GM18951 (cell line): ENCODE data around the gene FALEC.
A peak's percentile ranks its signal among the peaks of the same experiment; 100 is the strongest.

ENCODE experiments used
- POLR2A ChIP-seq: IDR thresholded peaks from 4 replicates; pipeline ENCODE4 v1.6.1; 2011; ENCODE audit warnings: mild to moderate bottlenecking; ENCODE audit not compliant: insufficient read length, insufficient read depth; ENCODE audit errors: extremely low read depth
- in situ Hi-C: fragments of 300-500 bp; cut with MboI; formaldehyde crosslinking; loops from one replicate; pipeline ENCODE4 v1.12.0; 2022; ENCODE audit warnings: low sequenced_read_pairs, mixed read lengths, inconsistent platforms; ENCODE audit not compliant: unreplicated experiment

Gene FALEC

DNA sequence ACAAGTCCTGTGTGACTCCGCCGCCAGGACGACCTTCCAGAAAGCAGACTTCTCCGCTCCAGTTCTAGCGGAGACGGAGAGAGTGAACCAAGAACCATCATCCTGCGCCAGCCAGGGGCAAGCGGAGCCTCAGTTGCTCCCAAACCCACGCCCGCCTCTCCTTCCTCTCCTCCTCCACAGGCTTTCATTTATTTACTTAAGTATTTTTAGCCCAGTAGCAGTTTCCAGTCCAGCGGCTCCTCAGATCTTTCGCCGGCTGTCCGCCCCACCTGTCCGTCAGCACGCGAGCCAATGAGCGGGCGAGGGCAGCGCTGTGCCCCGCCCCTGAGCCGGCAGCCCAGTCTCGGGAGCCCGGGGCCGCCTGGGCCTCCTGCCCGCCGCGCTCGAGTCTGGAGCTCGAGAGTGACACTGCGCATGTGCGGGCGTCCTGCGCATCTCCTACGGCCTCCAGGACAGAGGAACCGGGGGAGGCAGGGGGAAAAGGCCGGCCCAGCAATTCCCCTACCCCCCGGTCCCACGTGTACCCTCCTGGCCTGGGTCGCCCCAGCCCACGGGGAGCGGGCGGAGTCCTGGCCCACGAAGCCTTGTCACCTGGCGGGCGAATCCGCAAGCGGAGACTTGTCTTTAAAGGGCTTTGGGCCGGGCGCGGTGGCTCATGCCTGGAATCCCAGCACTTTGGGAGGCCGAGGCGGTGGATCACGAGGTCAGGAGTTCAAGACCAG, at the start of gene FALEC:
TSS of gene FALEC (plus strand) at position 425 of the 722 bp plus-strand sequence.
- TF ChIP-seq POLR2A: peak; percentile 66
- in situ Hi-C loops: no loop called here

GRCh38 chr1:150466964-150467363, 48.6 kb upstream of the FALEC start:
- no peak for TF ChIP-seq POLR2A
- in situ Hi-C loops: no loop called here

DNA sequence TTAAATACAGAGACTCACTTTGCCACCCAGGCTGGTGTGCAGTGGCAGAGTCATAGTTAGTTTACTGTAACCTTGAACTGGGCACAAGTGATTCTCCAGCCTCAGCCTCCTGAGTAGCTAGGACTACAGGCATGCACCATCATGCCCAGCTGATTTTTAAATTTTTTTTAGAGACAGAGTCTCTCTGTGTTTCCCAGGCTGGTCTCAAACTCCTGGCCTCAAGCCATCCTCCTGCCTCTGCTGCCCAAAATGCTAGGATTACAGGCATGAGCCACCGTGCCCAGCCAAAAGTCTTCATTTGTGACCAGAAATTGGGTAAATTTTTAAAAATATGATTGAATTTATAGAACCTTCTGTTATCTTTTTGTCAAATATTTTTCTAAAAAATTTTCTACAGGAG, 46.3 kb upstream of the FALEC start:
- TF ChIP-seq POLR2A: no peak
- in situ Hi-C loops: no loop called here

DNA sequence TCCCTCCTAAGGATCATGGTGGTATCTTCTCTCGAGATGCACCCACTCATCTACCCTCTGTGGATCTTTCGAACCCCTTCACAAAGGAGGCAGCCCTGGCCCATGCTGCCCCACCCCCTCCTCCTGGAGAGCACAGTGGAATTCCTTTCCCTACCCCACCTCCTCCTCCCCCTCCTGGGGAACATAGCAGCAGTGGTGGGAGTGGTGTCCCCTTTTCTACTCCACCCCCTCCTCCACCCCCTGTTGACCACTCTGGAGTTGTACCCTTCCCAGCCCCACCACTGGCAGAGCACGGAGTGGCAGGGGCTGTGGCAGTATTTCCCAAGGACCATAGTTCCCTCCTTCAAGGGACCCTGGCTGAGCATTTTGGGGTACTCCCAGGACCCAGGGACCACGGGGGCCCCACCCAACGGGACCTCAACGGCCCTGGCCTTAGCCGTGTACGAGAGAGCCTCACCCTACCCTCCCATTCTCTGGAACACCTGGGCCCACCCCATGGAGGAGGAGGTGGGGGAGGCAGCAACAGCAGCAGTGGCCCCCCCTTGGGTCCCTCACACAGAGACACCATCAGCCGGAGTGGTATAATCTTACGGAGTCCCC, 42.9 kb upstream of the FALEC start:
- in situ Hi-C loops: no loop called here
- TF ChIP-seq POLR2A: no peak

DNA sequence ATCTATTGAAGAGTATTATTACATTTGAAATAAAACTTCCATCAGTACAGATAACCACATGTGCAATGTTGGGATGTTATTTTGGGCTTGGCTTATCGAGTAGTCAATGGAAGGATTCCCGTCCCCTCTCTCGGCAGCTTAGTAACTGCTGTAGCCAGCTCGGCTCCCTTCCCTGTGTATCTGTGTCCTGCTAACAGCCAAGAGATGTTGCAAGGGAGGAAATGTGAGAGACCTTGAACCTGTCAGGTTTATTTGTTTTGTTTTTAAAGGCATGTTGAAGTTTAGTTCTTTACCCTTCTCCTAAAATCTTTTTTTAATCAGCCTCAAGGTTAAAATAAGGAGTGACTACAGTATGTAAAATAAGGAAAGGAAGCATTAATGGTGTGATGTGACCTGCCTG, 41.9 kb upstream of the FALEC start:
- TF ChIP-seq POLR2A: no peak
- in situ Hi-C loops: no loop called here

GRCh38 chr1:150474869-150475268, 40.7 kb upstream of the FALEC start:
- TF ChIP-seq POLR2A: no peak
- in situ Hi-C loops: no loop called here

- in situ Hi-C loops: no loop called here
- TF ChIP-seq POLR2A: no peak
Measured at GRCh38 chr1:150476754-150477153, 38.8 kb upstream of the FALEC start.

GRCh38 chr1:150477320-150477719, 38.2 kb upstream of the FALEC start:
- in situ Hi-C loops: no loop called here
- no peak for TF ChIP-seq POLR2A

- in situ Hi-C loops: no loop called here
- no peak for TF ChIP-seq POLR2A
Measured at GRCh38 chr1:150477733-150478132, 37.8 kb upstream of the FALEC start.

DNA sequence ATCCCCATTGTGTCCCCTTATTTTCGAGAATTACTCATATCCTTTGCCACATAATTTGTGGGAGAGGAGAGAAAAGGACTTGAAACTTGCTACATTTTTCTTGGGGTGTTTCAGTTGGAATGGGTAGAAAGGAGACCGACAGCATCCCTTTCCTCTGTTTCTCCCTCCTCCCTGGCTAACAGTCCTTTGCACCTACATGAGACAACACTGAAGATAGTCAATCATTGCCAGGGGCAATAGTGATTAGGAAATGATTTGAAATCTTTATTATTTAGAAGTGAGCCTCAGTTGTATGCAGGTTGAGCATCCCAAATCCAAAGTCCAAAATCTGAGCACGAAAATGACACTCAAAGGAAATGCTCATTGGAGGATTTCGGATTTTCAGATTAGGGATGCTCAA, 36.2 kb upstream of the FALEC start:
- no peak for TF ChIP-seq POLR2A
- in situ Hi-C loops: no loop called here

- in situ Hi-C loops: no loop called here
- TF ChIP-seq POLR2A: no peak
Measured at GRCh38 chr1:150479927-150480352, 35.6 kb upstream of the FALEC start.

DNA sequence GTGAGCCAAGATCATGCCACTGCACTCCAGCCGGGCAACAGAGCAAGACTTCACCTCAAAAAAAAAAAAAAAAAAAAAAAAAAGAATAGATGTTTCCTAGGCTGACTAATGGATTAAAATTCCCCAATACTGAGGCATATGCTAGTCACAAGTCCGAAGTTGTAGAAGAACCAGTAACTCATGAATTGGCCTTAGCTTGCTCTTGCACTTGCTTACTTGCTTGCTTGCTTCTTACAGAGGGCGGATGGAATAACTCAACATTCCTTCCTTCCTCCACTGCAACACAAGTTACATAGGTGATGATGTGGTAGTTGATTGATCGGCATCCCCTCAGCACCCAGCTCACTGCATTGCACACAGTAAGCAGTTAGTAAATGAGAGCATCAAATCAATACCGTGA, 31.1 kb upstream of the FALEC start:
- TF ChIP-seq POLR2A: no peak
- in situ Hi-C loops: no loop called here

DNA sequence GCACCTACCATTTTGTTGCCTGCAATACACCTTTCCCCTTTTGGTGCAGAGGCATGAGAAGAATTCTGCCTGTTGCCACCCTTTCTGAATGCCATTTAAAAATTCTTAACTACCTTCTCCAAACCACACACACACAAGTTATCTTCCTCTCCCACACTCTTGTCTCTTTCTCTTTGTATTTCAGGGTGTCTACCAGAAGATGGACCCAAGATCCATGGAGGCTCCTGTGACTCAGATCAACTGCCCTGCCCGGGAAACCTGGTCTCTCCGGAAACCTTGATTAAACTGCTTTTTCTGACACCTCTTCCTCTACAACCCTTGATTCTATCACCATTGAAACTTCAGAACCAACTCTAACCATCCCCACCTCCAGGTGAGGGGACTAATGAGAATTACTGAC, 30.7 kb upstream of the FALEC start:
- in situ Hi-C loops: no loop called here
- no peak for TF ChIP-seq POLR2A
